K562 (cell line): ENCODE data around the gene IFNGR2. TPM values are rescaled to one million over a fixed set of nuclear protein-coding genes. Genes with fewer than 3 reads are reported as not detected.

Source experiments
- CREB3L1 ChIP-seq: fragments of 450-650 bp; IDR thresholded peaks from 2 replicates; pipeline ENCODE4 v1.6.1; 2014; ENCODE audit warnings: low read depth, mild to moderate bottlenecking, moderate library complexity, borderline replicate concordance
- EHMT2 ChIP-seq: fragments of 450-650 bp; IDR thresholded peaks from 2 replicates; pipeline ENCODE4 v1.6.1; 2018; ENCODE audit warnings: antibody characterized with exemption
- FOXA3 ChIP-seq, 2 experiments: fragments of 450-650 bp in 1 of 2; sonication (generic) in 1 of 2; formaldehyde crosslinking; IDR thresholded peaks in 1 of 2; conservative IDR thresholded peaks in 1 of 2; 2 replicates each; pipeline versions ENCODE4 v1.4.0 to v1.8.0; 2020 to 2022; ENCODE audit warnings: mild to moderate bottlenecking in 2 of 2, missing genetic modification reagents in 1 of 2
- HMGXB4 ChIP-seq: sonication (generic); formaldehyde crosslinking; IDR thresholded peaks from 2 replicates; pipeline ENCODE4 v1.8.1; 2023; ENCODE audit warnings: mild to moderate bottlenecking, missing genetic modification reagents
- MED1 ChIP-seq: sonication (generic); formaldehyde crosslinking; IDR thresholded peaks from 2 replicates; pipeline ENCODE4 v1.8.1; 2023; ENCODE audit warnings: missing genetic modification reagents, borderline replicate concordance
- POLR3A ChIP-seq: IDR thresholded peaks from 2 replicates; pipeline ENCODE4 v1.6.1; 2011; ENCODE audit warnings: borderline replicate concordance, mild to moderate bottlenecking, moderate library complexity; ENCODE audit not compliant: insufficient read length, insufficient read depth; ENCODE audit errors: extremely low read depth
- TBL1XR1 ChIP-seq, 2 experiments: IDR thresholded peaks; 2 replicates each; pipeline ENCODE4 v1.6.1; 2012; ENCODE audit warnings: improper control_type of control experiment in 2 of 2, low read length in 2 of 2, mild to moderate bottlenecking in 1 of 2
- ZFP91 ChIP-seq: sonication (generic); formaldehyde crosslinking; IDR thresholded peaks from 2 replicates; pipeline ENCODE4 v1.8.0; 2022; ENCODE audit warnings: mild to moderate bottlenecking, missing genetic modification reagents
- ZNF124 ChIP-seq: sonication (generic); formaldehyde crosslinking; IDR thresholded peaks from 2 replicates; pipeline ENCODE4 v1.8.1; 2022; ENCODE audit warnings: missing genetic modification reagents
- ZNF407 ChIP-seq: fragments of 450-650 bp; IDR thresholded peaks from 2 replicates; pipeline ENCODE4 v1.6.1; 2016; ENCODE audit warnings: low read depth
- ZNF511 ChIP-seq: sonication (generic); formaldehyde crosslinking; IDR thresholded peaks from 2 replicates; pipeline ENCODE4 v1.8.0; 2022; ENCODE audit warnings: mild to moderate bottlenecking, missing genetic modification reagents
- ZSCAN29 ChIP-seq: fragments of 450-650 bp; IDR thresholded peaks from 2 replicates; pipeline ENCODE4 v1.6.1; 2017
- polyA plus RNA-seq, 8 experiments: library from polyadenylated mRNA; depleted of rRNA in 4 of 8; stranded (reverse) in 5 of 8; unstranded in 3 of 8; fragments of >200 nt; fragmentation: Nextera tagmentation in 2 of 8; fragmentation: Illumina TruSeq in 1 of 8; extraction: Ambion mirVana in 2 of 8; extraction: Trizol in 1 of 8; gene quantifications; 2 replicates each; pipeline versions ENCODE4 v1.2.1 to v1.2.3, GENCODE V29; 2011 to 2014; ENCODE audit warnings: inconsistent platforms in 1 of 8, missing spikeins in 1 of 8
- total RNA-seq, 7 experiments: library from RNA; depleted of rRNA in 6 of 7; stranded (reverse); fragments of >200 nt in 6 of 7; fragmentation: Illumina TruSeq in 2 of 7; extraction: Trizol in 2 of 7; gene quantifications; 2 replicates each; pipeline versions ENCODE4 v1.2.1 to v1.2.3, GENCODE V29; 2011 to 2021; ENCODE audit warnings: low replicate concordance in 1 of 7

Gene IFNGR2
- total and polyA plus RNA-seq, 9 of the 15 experiments (the other 6 are each of a cell fraction or from before 2014, with no cell fraction given), result 6.7 to 58.0 (median 28.5) TPM

GRCh38 chr21:33479679-33480480, 76.7 kb downstream of the IFNGR2 start, which contains the start of gene TMEM50B (continued):
- TF ChIP-seq ZNF511 (CRISPR knock-in tag) (peak; percentile 26; the same call in 1 of the 2 replicates), MED1 (CRISPR knock-in tag) (no peak), ZFP91 (no peak), HMGXB4 (CRISPR knock-in tag) (peak; percentile 82), TBL1XR1 (IDR thresholded peaks at IDR 0.05; ENCODE audit: low read length in 2 of 2) (no peak), ZNF407 (no peak), CREB3L1 (0 out of 2 replicates have a peak, but pooled peaks have one; percentile 35), POLR3A (no peak), EHMT2 (peak; percentile 50; the same call in 1 of the 2 replicates), ZNF124 (CRISPR knock-in tag) (no peak), FOXA3 (CRISPR knock-in tag; conservative IDR thresholded peaks at IDR 0.05 in 1 of 2, IDR thresholded peaks at IDR 0.05 in 1 of 2) (no peak), ZSCAN29 (no peak; the same call in 1 of the 2 replicates)
